ENCODE results near the gene RPS6KA3.
A peak's percentile ranks its signal among the peaks of the same experiment; 100 is the strongest.
"Not testable (repeated sequence)": the region's sequence is repeated elsewhere in the genome, so short reads cannot be mapped to it uniquely, and the experiment has no call there.

DNA sequence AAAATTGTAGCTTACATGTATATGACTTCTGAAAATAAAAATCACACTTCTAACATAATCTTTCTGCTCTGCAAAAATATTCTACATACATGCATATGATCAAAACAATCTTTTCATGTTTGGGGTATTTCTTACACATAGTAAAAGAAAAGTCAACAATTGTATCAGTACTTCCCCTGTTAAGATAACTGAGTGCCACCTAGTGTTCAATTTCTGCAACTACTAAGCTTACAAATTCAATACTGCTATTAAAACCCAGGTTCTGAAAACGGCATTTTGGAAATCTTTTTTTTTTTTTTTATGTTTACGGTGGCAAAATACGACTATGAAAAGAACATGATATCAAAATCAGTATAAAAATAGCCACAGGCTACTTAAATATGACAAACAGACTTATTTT is 139.3 kb downstream of the RPS6KA3 start:
- TF ChIP-seq, protein P1, sequence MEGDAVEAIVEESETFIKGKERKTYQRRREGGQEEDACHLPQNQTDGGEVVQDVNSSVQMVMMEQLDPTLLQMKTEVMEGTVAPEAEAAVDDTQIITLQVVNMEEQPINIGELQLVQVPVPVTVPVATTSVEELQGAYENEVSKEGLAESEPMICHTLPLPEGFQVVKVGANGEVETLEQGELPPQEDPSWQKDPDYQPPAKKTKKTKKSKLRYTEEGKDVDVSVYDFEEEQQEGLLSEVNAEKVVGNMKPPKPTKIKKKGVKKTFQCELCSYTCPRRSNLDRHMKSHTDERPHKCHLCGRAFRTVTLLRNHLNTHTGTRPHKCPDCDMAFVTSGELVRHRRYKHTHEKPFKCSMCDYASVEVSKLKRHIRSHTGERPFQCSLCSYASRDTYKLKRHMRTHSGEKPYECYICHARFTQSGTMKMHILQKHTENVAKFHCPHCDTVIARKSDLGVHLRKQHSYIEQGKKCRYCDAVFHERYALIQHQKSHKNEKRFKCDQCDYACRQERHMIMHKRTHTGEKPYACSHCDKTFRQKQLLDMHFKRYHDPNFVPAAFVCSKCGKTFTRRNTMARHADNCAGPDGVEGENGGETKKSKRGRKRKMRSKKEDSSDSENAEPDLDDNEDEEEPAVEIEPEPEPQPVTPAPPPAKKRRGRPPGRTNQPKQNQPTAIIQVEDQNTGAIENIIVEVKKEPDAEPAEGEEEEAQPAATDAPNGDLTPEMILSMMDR (IDR thresholded peaks at IDR 0.05): peak in 1 of 6 experiments; percentile 29
- TF ChIP-seq POLR2A (IDR thresholded peaks at IDR 0.05): not testable (repeated sequence)

All from thyroid gland (tissue), 4 donors.